ENCODE measurements around the gene NRCAM. TPM values are rescaled to one million over a fixed set of nuclear protein-coding genes. Genes with fewer than 3 reads are reported as not detected.

Gene NRCAM
- polyA plus RNA-seq, 3 donors, result not detected

GRCh38 chr7:108171164-108171563 is 285.1 kb downstream of the NRCAM start:
- TF ChIP-seq CTCF (IDR thresholded peaks at IDR 0.05), result no peak
- Mint-ChIP-seq H3K27me3 (ENCODE audit: low read depth in 3 of 3) (peaks cover 2 to 9% (median 5%) of the 10 kb centered on the region in 3 donors), H3K4me3 (no peak overlapping the region), H3K4me1 (no peaks in the 10 kb centered on the region), H3K9me3 (no peaks in the 10 kb centered on the region), H3K36me3 (no peaks in the 10 kb centered on the region), H3K27ac (no peak overlapping the region)
- intact Hi-C loops (cut with micrococcal nuclease), result no loop called here
- 90% methylated on average over 8 of the region's 8 CpGs for WGBS (ENCODE audit: insufficient coverage)
- no peaks in the 10 kb centered on the region for H4K20me1 ChIP-seq (ENCODE audit: insufficient read depth, low read length)
- no peak for DNase-seq
- no peak overlapping the region for H3K4me3 ChIP-seq (replicated peaks in 1 of 3; ENCODE audit: low read depth in 2 of 3, low read length in 3 of 3)
- H3K4me1 ChIP-seq (ENCODE audit: control insufficient read depth in 1 of 2, insufficient read depth in 2 of 2, low read length in 2 of 2), result no peaks in the 10 kb centered on the region
- H2AFZ ChIP-seq (ENCODE audit: insufficient read depth, low read depth, low read length, poor library complexity, severe bottlenecking), result no peak overlapping the region
- H3K4me2 ChIP-seq (replicated peaks; ENCODE audit: extremely low read depth, low read length, poor library complexity, severe bottlenecking), result no peak overlapping the region
- H3K27ac ChIP-seq (ENCODE audit: low read depth in 1 of 2, low read length in 2 of 2), result no peak overlapping the region
- no peaks in the 10 kb centered on the region for H3K79me2 ChIP-seq (ENCODE audit: insufficient read depth, low read length)
- H3K36me3 ChIP-seq (replicated peaks in 1 of 2; ENCODE audit: control insufficient read depth in 1 of 2, insufficient read depth in 2 of 2, low read length in 2 of 2), result no peaks in the 10 kb centered on the region
- H3K9ac ChIP-seq (ENCODE audit: insufficient read depth, low read length, poor library complexity, severe bottlenecking), result no peak overlapping the region
- no peaks in the 10 kb centered on the region for H3K27me3 ChIP-seq (ENCODE audit: control insufficient read depth in 2 of 2, insufficient read depth in 2 of 2, low read length in 2 of 2)
- no peaks in the 10 kb centered on the region for H3K9me3 ChIP-seq (replicated peaks in 1 of 2; ENCODE audit: control insufficient read depth in 1 of 2, insufficient read depth in 1 of 2, low read length in 2 of 2)

DNA sequence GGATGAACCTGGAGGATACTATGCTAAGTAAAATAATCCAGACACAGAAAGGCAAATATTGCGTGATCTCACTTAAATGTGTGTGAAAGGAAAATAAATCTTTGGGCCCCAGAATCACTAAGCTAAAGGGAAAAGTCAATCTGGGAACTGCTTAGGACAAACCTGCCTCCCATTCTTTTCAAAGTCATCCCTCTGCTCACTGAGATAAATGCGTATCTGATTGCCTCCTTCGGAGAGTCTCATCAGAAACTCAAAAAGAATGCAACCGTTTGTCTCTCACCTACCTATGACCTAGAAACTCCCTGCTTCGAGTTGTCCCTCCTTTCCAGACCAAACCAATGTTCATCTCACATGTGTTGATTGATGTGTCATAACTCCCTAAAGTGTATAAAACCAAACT is 286.0 kb downstream of the NRCAM start:
- H3K27ac Mint-ChIP-seq, result no peak overlapping the region
- H3K9me3 Mint-ChIP-seq, result no peaks in the 10 kb centered on the region
- no peak overlapping the region for H3K9ac ChIP-seq (ENCODE audit: insufficient read depth, low read length, poor library complexity, severe bottlenecking)
- H3K36me3 ChIP-seq (replicated peaks in 1 of 2; ENCODE audit: control insufficient read depth in 1 of 2, insufficient read depth in 2 of 2, low read length in 2 of 2), result no peaks in the 10 kb centered on the region
- no peaks in the 10 kb centered on the region for H3K9me3 ChIP-seq (replicated peaks in 1 of 2; ENCODE audit: control insufficient read depth in 1 of 2, insufficient read depth in 1 of 2, low read length in 2 of 2)
- no peaks in the 10 kb centered on the region for H3K27me3 ChIP-seq (ENCODE audit: control insufficient read depth in 2 of 2, insufficient read depth in 2 of 2, low read length in 2 of 2)
- no peaks in the 10 kb centered on the region for H3K36me3 Mint-ChIP-seq
- no peak overlapping the region for H3K4me3 Mint-ChIP-seq
- H3K4me2 ChIP-seq (replicated peaks; ENCODE audit: extremely low read depth, low read length, poor library complexity, severe bottlenecking), result no peak overlapping the region
- no peaks in the 10 kb centered on the region for H3K4me1 ChIP-seq (ENCODE audit: control insufficient read depth in 1 of 2, insufficient read depth in 2 of 2, low read length in 2 of 2)
- TF ChIP-seq CTCF (IDR thresholded peaks at IDR 0.05), result no peak
- H3K4me1 Mint-ChIP-seq, result no peaks in the 10 kb centered on the region
- H3K27ac ChIP-seq (ENCODE audit: low read depth in 1 of 2, low read length in 2 of 2), result no peak overlapping the region
- H3K79me2 ChIP-seq (ENCODE audit: insufficient read depth, low read length), result no peaks in the 10 kb centered on the region
- no peak for DNase-seq
- H2AFZ ChIP-seq (ENCODE audit: insufficient read depth, low read depth, low read length, poor library complexity, severe bottlenecking), result no peak overlapping the region
- no CpG with 5 or more reads among the region's 5 CpGs for WGBS (ENCODE audit: insufficient coverage)
- intact Hi-C loops (cut with micrococcal nuclease), result no loop called here
- H4K20me1 ChIP-seq (ENCODE audit: insufficient read depth, low read length), result no peaks in the 10 kb centered on the region
- H3K4me3 ChIP-seq (replicated peaks in 1 of 3; ENCODE audit: low read depth in 2 of 3, low read length in 3 of 3), result no peak overlapping the region
- peaks cover 2 to 9% (median 5%) of the 10 kb centered on the region in 3 donors for H3K27me3 Mint-ChIP-seq (ENCODE audit: low read depth in 3 of 3)

Data from CD14-positive monocyte (primary cell).